ENCODE measurements around the gene APRT.

Gene APRT, protein sequence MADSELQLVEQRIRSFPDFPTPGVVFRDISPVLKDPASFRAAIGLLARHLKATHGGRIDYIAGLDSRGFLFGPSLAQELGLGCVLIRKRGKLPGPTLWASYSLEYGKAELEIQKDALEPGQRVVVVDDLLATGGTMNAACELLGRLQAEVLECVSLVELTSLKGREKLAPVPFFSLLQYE

DNA sequence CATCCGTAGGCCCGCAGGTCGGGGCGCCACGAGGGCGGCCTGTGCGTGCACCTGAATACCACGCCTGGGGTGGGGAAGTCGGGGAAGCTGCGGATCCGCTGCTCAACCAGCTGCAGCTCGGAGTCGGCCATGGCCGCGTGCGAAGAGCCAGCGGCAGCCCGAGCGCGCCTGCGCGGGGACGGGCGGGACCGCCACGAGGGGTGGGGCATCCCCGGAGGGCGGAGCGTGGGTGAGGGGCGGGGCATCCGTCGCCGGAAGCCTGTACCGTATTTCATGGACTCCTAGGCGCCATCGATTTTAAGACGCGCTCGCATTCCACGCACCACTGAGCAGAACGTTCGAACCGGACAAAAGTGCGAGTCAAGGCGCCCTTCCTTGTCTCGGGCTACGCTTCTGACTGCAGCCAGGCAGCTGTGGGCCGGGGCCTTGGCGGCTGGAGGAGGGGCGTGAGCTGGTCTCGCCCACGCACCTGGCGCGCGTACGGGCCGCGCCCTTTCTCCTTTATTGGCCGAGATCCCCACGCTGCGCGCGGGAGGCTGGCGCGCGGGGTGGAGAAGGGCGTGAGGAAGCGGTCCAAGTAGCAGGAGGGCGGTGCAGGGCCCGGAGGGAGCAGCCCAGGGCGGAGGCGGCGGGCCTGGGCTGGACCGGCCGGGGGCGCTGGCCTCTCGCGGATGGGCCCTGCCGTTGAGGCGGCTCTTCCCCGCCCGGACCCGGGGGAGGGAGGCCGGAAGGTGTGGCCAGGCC is at the start of gene APRT:
Gene APRT, minus strand, starts transcription at position 160 of the 744 bp plus-strand sequence. Its CDS starts 29 bp downstream, at position 131.
- H3K9me3 Mint-ChIP-seq, result no peaks in the 10 kb centered on the region
- H3K36me3 Mint-ChIP-seq (ENCODE audit: low read depth), result peaks cover 5% of the 10 kb centered on the region
- H3K4me1 Mint-ChIP-seq, result no peaks in the 10 kb centered on the region
- peak within 1 kb of the TSS; percentile 95 for H3K4me3 Mint-ChIP-seq
- no peaks in the 10 kb centered on the region for H3K27me3 Mint-ChIP-seq (ENCODE audit: low read depth)
- H3K27ac Mint-ChIP-seq, result peak within 1 kb of the TSS; percentile 80 to 99 (median 98)
- TF ChIP-seq, protein P1, sequence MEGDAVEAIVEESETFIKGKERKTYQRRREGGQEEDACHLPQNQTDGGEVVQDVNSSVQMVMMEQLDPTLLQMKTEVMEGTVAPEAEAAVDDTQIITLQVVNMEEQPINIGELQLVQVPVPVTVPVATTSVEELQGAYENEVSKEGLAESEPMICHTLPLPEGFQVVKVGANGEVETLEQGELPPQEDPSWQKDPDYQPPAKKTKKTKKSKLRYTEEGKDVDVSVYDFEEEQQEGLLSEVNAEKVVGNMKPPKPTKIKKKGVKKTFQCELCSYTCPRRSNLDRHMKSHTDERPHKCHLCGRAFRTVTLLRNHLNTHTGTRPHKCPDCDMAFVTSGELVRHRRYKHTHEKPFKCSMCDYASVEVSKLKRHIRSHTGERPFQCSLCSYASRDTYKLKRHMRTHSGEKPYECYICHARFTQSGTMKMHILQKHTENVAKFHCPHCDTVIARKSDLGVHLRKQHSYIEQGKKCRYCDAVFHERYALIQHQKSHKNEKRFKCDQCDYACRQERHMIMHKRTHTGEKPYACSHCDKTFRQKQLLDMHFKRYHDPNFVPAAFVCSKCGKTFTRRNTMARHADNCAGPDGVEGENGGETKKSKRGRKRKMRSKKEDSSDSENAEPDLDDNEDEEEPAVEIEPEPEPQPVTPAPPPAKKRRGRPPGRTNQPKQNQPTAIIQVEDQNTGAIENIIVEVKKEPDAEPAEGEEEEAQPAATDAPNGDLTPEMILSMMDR (IDR thresholded peaks at IDR 0.05; ENCODE audit: unreplicated experiment in 3 of 3), result peak; percentile 38 to 57 (median 48)

DNA sequence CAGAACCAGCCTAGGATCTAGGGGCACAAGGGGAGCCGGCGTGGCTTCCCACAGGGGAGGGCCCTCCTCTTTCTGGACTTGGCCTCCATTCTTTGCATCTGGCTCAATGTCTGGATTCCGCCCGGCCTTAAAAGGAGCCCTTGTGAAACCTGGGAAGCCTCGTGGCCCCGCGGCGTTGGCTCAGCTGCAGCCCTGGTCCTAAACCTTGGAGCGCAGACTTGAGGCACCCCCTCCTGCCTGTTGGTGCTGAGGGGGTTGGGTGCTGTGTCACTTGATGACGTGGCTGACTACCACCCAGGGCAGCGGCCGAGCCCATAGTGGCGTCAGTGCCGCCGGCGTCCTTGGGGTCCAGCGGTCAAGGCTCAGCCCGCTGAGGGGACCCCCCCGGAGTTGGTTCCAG is 49.6 kb upstream of the APRT start:
- TF ChIP-seq, protein P1 (IDR thresholded peaks at IDR 0.05; ENCODE audit: unreplicated experiment in 3 of 3), result no peak
- no peaks in the 10 kb centered on the region for H3K9me3 Mint-ChIP-seq
- no peaks in the 10 kb centered on the region for H3K27me3 Mint-ChIP-seq (ENCODE audit: low read depth)
- no peak overlapping the region for H3K4me3 Mint-ChIP-seq
- H3K27ac Mint-ChIP-seq, result no peak overlapping the region
- peaks cover 7% of the 10 kb centered on the region for H3K4me1 Mint-ChIP-seq
- H3K36me3 Mint-ChIP-seq (ENCODE audit: low read depth), result peaks cover 5% of the 10 kb centered on the region

DNA sequence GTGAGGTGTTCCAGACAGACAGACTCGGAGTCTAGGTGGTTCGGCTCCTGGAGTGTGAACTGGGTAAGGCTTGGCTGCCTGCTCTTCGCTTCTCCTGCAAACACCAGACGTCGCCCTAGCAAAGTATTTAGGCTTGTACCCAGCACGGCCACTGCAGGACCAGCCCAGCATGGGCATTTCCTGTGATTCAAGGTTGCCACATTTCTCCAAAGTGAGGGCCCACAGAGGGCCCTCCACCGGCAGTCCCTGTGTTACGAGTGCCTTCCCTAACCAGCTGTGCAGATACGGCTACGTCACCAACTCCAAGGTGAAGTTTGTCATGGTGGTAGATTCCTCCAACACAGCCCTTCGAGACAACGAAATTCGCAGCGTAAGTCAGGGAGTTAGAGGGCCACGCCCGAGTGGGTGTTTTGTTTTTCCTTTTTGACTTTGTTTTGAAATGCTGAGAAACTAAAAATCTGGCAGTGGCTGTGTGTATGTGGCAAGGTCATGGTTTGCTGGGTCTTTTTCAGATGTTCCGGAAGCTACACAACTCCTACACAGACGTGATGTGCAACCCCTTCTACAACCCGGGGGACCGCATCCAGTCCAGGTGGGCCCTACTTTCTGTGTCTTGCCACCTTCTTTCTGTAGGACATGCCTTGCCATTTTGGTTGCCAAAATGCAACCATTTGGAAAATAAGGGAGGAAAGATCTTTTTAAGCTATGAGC is 47.8 kb upstream of the APRT start:
- H3K36me3 Mint-ChIP-seq (ENCODE audit: low read depth), result peaks cover 5% of the 10 kb centered on the region
- H3K4me1 Mint-ChIP-seq, result peaks cover 14% of the 10 kb centered on the region
- H3K27ac Mint-ChIP-seq, result no peak overlapping the region
- TF ChIP-seq, protein P1 (IDR thresholded peaks at IDR 0.05; ENCODE audit: unreplicated experiment in 3 of 3), result no peak
- H3K27me3 Mint-ChIP-seq (ENCODE audit: low read depth), result no peaks in the 10 kb centered on the region
- peak overlapping the region; percentile 41 to 68 (median 46) for H3K4me3 Mint-ChIP-seq
- no peaks in the 10 kb centered on the region for H3K9me3 Mint-ChIP-seq

DNA sequence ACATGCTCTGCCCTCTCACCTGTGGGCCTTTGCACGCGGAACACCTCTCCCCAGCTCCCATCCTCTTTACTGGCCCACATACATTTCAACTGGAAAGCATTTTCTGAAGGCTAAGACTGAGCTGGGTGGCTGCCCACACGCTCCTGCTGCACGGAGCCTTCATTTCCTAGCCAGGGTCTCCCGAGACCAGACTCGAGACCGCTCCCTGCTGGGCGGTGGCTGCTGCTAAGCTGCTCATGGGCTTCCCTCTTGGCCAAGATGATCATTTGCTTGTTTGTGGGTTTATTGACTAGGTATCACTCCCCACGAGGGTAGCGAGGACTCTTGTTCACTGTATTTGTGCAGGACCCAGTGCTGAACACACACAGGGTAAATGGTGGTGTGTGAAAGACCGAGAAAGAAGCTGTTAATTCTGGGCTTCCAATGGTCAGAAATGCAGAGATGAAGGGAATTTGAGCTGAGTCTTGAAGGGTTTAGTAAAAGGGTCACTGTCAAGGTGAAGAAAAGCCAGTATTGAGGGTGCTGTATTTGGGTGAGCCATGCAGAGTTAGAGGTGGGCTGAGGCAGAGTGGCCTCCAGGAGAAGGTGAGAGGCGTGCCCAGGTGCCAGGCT is 46.1 kb upstream of the APRT start:
- Mint-ChIP-seq H3K27ac (peak overlapping the region; percentile 56 to 80 (median 70)), H3K4me3 (peak overlapping the region; percentile 95 to 97 (median 97)), H3K4me1 (peaks cover 14% of the 10 kb centered on the region), H3K9me3 (no peaks in the 10 kb centered on the region), H3K27me3 (ENCODE audit: low read depth) (no peaks in the 10 kb centered on the region), H3K36me3 (ENCODE audit: low read depth) (peaks cover 5% of the 10 kb centered on the region)
- TF ChIP-seq, protein P1 (IDR thresholded peaks at IDR 0.05; ENCODE audit: unreplicated experiment in 3 of 3), result peak; percentile 54 to 69 (median 64)

DNA sequence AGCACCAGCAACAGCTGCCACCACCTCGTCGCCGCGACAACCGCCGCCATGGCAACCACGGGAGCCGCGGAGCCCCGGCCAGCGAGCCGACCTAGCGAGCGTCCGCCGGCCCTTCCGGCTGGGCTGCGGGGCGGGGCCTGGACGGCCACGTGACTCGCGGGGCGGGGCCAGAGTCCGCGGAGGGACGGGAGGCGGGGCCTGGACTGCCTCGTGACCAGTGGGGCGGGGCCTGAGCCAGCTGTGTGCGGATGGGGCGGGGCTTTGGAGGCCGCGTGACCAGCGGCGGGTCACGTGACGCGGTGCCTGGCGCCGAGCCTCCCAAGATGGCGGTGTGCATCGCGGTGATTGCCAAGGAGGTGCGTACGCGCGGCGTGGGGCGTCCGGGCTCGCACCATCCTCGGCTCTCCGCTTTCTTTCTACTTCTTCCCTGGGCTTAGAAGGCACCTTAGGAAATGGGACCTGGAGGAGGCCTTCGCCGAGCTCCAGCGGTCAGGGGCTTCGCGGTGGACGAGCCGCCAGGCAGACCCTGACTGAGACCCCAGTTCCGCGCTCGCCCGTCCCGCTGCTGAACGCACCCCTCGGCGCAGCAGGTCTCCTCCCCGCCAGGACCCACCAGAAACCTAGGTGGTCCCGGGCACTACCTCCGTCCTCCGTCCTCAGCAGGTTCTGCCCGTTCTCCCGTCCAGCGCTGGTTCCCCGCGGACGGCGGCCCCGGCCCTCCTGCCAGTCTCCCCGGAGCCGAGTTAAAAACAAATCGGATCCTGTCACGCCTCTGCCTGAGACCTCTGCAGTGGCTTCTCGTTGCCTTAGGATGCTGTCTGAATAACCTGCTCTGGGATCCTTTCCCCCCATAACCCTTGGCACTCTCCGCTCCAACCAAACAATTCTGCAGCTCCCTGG is 45.4 kb upstream of the APRT start, which contains the start of the genes GALNS and TRAPPC2L:
Gene GALNS, minus strand, starts transcription at position 120 of the 900 bp plus-strand sequence. Its CDS starts 70 bp downstream, at position 50.
Gene TRAPPC2L, plus strand, starts transcription at position 300 of the 900 bp plus-strand sequence. Its CDS starts 24 bp downstream, at position 324.
- Mint-ChIP-seq H3K27ac (peak within 1 kb of the TSS; percentile 56 to 80 (median 70)), H3K27me3 (ENCODE audit: low read depth) (no peaks in the 10 kb centered on the region), H3K36me3 (ENCODE audit: low read depth) (peaks cover 10% of the 10 kb centered on the region), H3K4me1 (peaks cover 14% of the 10 kb centered on the region), H3K4me3 (peak within 1 kb of the TSS; percentile 95 to 97 (median 97)), H3K9me3 (no peaks in the 10 kb centered on the region)
- TF ChIP-seq, protein P1 (IDR thresholded peaks at IDR 0.05; ENCODE audit: unreplicated experiment in 3 of 3), result no peak
